ENCODE data around the gene RHOB. TPM values are rescaled to one million over a fixed set of nuclear protein-coding genes. Genes with fewer than 3 reads are reported as not detected.

Gene RHOB
- total RNA-seq (2022; extraction: Qiagen RNA extraction), result 280 to 437 TPM (median 397 TPM) in 5 replicates

GRCh38 chr2:20446917-20447436, at the start of gene RHOB:
Gene RHOB, plus strand, starts transcription at chr2:20447074. Its CDS starts 392 bp downstream, at chr2:20447466.

Other genes with a start within 250 kb of the RHOB start
- 148 to 201 TPM (median 187 TPM) in 5 replicates for gene SDC1, start 221.9 kb upstream of the RHOB start, total RNA-seq (2022; extraction: Qiagen RNA extraction)
- 34.1 to 46.7 TPM (median 43.4 TPM) in 5 replicates for gene PUM2, start 96.2 kb upstream of the RHOB start, total RNA-seq (2022; extraction: Qiagen RNA extraction)
- gene HS1BP3, start 204.0 kb downstream of the RHOB start, total RNA-seq (2022; extraction: Qiagen RNA extraction), result 40.5 to 50.7 TPM (median 46.5 TPM) in 5 replicates
- 0.02 to 0.13 TPM (median 0.09 TPM) in 5 replicates for gene GDF7, start 220.1 kb downstream of the RHOB start, total RNA-seq (2022; extraction: Qiagen RNA extraction)